ENCODE data around the gene SPPL2C.

- TF ChIP-seq ARNTL (CRISPR knock-in tag; IDR thresholded peaks at IDR 0.05; ENCODE audit: borderline replicate concordance, low read depth), result no peak; the same call in 1 of the 2 replicates
- no peak for TF ChIP-seq GLIS3 (CRISPR knock-in tag; IDR thresholded peaks at IDR 0.05)
- no peak for TF ChIP-seq TCF4 (CRISPR knock-in tag; IDR thresholded peaks at IDR 0.05; ENCODE audit: borderline replicate concordance)
- no peak for TF ChIP-seq ESRRG (CRISPR knock-in tag; IDR thresholded peaks at IDR 0.05)
- no peak for TF ChIP-seq PATZ1 (CRISPR knock-in tag; IDR thresholded peaks at IDR 0.05; ENCODE audit: borderline replicate concordance)
- TF ChIP-seq BACH2 (CRISPR knock-in tag; IDR thresholded peaks at IDR 0.05; ENCODE audit: borderline replicate concordance), result no peak
Measured at GRCh38 chr17:45893725-45894021, 49.0 kb downstream of the SPPL2C start.
